DMS 273 (cell line): ENCODE measurements around the gene GDF10.
A peak's percentile ranks its signal among the peaks of the same experiment; 100 is the strongest.

ENCODE experiments used
- DNase-seq: peaks from one replicate; lab custom pipeline; 2025; ENCODE audit not compliant: unreplicated experiment; lab: John Stamatoyannopoulos, UW

The GDF10 gene

DNA sequence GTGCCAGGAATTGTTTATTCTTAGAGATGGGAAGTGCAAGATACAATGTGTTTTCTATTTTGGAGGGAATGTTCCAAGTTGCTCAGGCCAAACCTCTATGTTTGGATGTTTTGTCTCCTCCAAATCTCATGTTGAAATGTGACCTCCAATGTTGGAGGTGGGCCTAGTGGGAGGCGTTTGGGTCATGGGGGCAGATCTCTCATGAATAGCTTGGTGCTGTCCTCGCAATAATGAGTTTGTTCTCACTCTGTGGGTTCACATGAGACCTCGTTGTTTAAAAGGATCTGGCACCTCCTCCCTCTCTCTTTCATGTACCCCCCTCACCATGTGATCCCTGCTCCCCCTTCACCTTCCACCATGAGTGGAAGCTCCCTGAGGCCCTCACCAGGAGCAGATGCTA is 8.3 kb upstream of the GDF10 start:
- no peak for DNase-seq

DNA sequence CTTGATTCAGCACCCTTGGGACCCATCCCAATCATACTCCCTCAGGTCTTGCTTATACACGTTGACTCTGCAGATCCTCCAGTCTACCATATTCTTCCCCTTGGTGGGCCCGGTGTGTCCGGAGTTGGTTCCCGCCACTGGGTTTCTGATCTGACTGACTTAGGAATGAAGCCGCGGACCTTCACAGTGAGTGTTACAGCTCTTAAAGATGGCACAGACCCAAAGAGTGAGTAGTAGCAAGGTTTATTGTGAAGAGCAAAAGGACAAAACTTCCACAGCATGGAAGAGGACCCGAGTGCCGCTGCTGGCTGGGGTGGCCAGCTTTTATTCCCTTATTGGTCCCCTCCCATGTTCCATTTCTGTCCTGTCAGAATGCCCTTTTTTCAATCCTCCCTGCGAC is 5.9 kb upstream of the GDF10 start:
- DNase-seq: no peak

- DNase-seq: no peak
Measured at GRCh38 chr10:47294501-47294900, 5.5 kb upstream of the GDF10 start.

- DNase-seq: no peak
Measured at GRCh38 chr10:47295411-47295810, 4.6 kb upstream of the GDF10 start.

DNA sequence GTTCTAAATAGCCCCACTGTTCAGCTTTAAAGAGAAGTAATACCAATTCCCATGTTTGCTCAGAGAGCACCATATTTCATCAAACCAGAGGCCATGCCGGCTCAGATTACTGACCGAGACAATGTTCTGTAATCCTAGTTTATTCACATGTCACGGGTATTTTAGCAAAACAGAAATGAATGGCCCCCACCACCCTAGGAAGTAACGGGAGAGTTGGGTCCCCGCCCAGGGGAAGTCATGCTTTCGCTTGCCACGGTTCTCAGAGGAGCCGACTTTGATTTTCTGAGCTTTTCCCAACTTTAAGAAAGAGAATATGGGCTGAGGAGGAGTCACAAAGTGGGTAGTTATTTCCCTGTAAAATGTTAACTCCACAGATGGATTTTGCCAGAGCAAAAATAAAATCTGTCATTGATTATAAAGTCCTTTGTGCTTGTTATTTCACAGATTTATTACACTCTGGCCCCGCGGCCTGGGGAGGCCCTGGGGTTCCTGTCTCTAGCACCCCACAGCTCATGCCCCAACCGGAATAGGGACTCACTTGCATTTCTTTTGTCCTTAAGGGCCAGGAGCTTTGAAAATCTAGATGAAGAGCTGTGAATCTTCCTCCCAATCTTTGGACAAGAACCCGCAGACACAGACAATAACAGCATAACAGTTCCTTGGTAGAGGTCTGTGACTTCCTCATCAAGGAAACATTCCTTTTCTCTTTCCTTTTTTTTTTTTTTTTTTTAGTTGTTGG is 3.7 kb upstream of the GDF10 start:
- no peak for DNase-seq

- DNase-seq: no peak
Measured at GRCh38 chr10:47296941-47297340, 3.1 kb upstream of the GDF10 start.

GRCh38 chr10:47297866-47298540 is 2.0 kb upstream of the GDF10 start:
- DNase-seq: no peak

GRCh38 chr10:47298715-47299114 is 1.3 kb upstream of the GDF10 start:
- DNase-seq: no peak

DNA sequence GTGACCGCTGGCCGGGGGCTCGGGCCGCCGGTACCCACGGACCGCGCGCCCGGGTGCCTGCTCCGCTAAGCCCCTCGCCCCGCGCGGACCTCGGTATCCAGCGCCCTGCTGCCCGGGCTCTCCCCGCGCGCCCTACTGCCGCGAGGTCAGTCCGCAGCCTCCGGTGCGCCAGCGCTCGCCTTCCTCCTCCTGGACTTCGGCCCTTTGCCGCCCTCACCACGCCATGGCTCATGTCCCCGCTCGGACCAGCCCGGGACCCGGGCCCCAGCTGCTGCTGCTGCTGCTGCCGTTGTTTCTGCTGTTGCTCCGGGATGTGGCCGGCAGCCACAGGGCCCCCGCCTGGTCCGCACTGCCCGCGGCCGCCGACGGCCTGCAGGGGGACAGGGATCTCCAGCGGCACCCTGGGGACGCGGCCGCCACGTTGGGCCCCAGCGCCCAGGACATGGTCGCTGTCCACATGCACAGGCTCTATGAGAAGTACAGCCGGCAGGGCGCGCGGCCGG is 483 bp downstream of the GDF10 start:
- no peak for DNase-seq

DNA sequence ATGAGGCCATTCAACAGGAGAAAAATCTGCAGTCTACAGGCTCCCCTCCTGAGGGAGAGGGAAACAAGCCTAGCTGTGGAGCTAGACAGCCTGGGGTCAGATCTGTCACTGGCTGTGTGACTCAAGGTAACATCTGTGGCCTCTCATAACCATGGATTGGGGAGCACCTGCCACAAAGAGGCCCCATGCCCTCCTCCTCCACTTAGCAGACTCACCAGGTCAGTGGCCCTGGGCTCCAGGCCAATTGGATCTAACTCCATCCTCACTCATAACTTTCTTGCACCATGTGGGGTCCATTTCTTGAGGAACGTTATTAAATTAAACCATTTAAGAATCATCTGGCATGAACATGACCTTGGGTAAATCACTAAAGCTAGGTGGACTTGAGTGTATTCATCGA is 1.8 kb downstream of the GDF10 start:
- no peak for DNase-seq

DNA sequence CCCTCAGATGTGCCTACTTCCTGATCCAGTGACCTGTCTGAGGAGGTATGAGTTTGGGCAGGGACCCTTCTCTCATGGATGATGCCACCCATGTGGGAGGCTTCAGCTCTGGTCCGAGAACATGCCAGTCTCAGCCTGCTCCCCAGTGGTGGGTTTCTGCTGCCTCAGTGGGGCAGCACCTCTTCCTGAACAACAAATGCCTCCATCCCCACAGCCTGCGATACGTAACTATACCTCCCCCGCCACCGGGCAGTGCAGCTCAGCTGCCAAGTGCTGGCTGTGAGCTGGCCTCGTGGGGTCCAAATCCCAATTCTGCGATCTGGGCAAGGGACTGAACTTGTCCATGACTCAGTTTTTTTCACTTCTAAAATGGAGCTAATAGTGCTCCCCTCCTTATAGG is 3.1 kb downstream of the GDF10 start:
- no peak for DNase-seq

- no peak for DNase-seq
Measured at GRCh38 chr10:47303866-47304265, 3.9 kb downstream of the GDF10 start.

DNA sequence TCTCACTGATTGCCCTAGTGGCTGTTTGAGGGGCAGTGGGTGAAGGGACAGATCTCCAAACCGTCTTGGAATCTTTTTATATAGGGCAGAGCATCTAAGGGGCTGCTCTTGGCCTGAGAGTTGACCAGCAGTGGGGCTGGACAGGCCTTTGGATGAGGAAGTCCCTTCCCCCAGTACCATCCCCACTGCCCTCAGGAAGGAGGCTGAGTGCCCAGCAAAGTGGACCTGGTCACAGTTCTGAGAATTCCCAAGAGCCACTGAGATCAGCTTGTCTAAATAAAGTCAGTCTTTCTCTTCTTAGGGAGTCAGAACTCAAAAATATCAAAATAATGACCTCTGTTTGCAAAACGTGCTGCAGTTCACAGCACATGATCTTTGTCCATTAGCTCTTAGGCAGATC is 5.6 kb downstream of the GDF10 start:
- no peak for DNase-seq

DNA sequence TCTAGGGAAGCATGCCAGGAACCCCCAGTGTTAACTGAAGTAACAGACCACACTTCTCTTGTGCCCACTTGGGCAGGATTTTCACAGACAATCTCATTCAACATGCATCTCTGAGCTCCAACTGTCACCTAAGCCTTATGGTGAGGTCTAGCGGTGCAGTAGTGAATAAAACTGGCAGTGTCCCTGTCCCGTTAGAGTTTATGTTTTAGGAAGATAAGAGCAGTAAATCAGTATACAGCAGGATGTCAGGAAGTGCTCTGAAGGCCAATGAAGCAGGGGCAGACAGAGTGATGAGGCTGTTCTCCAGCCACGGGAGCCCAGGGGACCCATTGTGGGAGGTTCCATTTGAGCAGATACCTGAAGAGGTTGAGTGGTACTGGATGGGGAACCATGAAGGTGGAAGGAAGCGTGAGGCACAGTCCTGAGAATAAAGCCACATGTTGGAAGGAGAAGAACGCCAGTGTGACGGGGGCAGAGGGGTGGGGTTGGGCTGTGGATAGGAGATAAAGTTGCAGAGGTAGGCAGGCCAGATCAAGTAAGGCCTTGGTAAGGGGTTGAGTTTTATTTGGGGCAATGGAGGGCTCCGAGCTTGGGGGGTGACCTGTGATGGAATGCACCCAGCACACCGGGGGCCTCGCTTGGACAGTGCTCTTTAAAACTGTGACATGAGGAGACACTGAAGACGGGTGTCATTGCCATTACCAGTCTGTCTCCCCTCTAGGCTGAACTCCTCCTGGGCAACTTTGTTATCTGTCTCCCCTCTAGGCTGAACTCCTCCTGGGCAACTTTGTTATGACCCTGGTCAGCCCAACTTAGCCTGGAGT is 6.6 kb downstream of the GDF10 start:
- no peak for DNase-seq

DNA sequence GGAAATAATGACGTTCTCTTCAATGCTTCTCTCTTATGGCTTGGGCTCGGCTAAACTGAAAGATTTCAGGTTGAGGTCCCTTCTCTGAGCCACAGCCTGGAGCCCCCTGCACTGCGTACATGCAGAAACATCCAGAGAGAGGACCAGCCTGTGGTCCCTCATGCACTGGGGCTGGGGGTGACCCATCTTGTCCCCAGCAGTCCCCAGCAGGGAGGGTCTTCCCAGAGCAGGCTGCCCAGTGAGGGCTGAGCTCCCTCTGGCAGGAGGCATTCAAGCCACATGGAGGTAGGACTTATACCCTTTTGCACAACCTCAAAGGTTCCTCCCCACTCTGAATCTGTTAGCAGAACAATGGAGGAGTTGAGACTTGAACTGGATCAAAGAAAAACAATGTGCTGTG is 7.4 kb downstream of the GDF10 start:
- no peak for DNase-seq

GRCh38 chr10:47308775-47309174 is 8.8 kb downstream of the GDF10 start:
- no peak for DNase-seq

- peak; percentile 18 for DNase-seq
Measured at GRCh38 chr10:47309408-47310089, 9.6 kb downstream of the GDF10 start.

DNA sequence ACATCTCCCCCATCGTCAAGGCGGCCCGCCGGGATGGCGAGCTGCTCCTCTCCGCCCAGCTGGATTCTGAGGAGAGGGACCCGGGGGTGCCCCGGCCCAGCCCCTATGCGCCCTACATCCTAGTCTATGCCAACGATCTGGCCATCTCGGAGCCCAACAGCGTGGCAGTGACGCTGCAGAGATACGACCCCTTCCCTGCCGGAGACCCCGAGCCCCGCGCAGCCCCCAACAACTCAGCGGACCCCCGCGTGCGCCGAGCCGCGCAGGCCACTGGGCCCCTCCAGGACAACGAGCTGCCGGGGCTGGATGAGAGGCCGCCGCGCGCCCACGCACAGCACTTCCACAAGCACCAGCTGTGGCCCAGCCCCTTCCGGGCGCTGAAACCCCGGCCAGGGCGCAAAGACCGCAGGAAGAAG is 10.1 kb downstream of the GDF10 start:
- DNase-seq: no peak

GRCh38 chr10:47311193-47311931 is 11.4 kb downstream of the GDF10 start:
- peak; percentile 66 for DNase-seq

DNA sequence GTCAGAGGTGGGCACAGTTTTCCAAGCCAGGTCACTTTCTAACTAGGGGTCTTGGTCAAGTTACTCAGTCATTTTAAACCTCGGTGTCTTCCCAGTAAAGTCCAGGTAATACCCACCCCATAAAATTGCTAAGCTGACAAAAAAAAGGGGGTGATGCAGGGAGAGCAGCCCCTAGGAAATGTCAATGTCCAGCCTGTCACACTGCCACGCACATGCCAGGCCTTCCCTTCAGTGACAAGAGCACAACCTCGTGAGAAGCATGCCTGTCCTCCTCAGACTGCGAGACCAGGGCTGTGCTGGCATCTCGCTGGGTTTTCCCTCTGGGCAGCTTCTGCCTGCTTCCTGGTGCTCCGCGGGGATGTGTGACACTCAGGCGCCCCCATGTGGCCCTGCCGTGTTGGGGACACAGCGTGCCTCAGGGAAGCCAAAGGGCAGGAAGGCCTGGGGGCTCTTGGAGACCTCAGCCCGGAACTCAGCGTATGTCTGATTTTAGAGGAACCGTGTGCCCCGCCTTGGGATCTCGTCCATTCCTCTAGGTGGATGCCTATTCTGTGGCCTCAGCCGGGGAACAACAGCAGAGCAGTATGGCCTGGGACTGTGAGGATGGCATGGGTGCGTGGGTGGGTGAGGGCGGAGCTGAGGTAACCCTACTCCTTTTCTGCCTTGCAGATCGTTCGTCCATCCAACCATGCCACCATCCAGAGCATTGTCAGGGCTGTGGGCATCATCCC is 12.1 kb downstream of the GDF10 start:
- DNase-seq: peak; percentile 85
